Esophagus muscularis mucosa (tissue), 4 donors: ENCODE results near the gene LGSN. TPM values are rescaled to one million over a fixed set of nuclear protein-coding genes. Genes with fewer than 3 reads are reported as not detected.
A peak's percentile ranks its signal among the peaks of the same experiment; 100 is the strongest.
"Not testable (repeated sequence)": the region's sequence is repeated elsewhere in the genome, so short reads cannot be mapped to it uniquely, and the experiment has no call there.

ENCODE experiments used
- DNase-seq: peaks from one replicate; pipeline ENCODE4 v3.0.0-alpha.2; 2017; ENCODE audit errors: extremely low spot score
- H3K27ac ChIP-seq, 4 donors: fragments of 200-600 bp; sonication (generic); replicated peaks in 1 of 4; 1 replicate in 3 of 4; 2 replicates in 1 of 4; pipeline ENCODE4 v1.5.1; 2016 to 2019; ENCODE audit warnings: mild to moderate bottlenecking in 1 of 4
- H3K27me3 ChIP-seq, 4 donors: fragments of 200-600 bp; sonication (generic); one replicate each; pipeline versions ENCODE4 v1.5.1 to v1.6.0; 2016 to 2019
- H3K36me3 ChIP-seq, 4 donors: fragments of 200-600 bp; sonication (generic); one replicate each; pipeline ENCODE4 v1.5.1; 2016 to 2019
- H3K4me1 ChIP-seq, 4 donors: fragments of 200-600 bp; sonication (generic); one replicate each; pipeline ENCODE4 v1.5.1; 2016 to 2019
- H3K4me3 ChIP-seq, 4 donors: fragments of 200-600 bp; sonication (generic); 1 replicate in 2 of 4; 2 replicates in 2 of 4; pipeline ENCODE4 v1.5.1; 2016 to 2019; ENCODE audit warnings: mild to moderate bottlenecking in 4 of 4, moderate library complexity in 1 of 4
- H3K9me3 ChIP-seq, 4 donors: fragments of 200-600 bp; sonication (generic); 1 replicate in 3 of 4; 2 replicates in 1 of 4; pipeline ENCODE4 v1.5.1; 2016 to 2019
- CTCF ChIP-seq, 3 experiments: fragments of 200-600 bp in 2 of 3; fragments of 450-650 bp in 1 of 3; sonication (generic) in 2 of 3; IDR thresholded peaks; one replicate each; pipeline ENCODE4 v1.5.1; 2017 to 2019; ENCODE audit warnings: antibody characterized with exemption in 3 of 3, mild to moderate bottlenecking in 2 of 3, moderate library complexity in 1 of 3
- EP300 ChIP-seq: sonication (generic); formaldehyde crosslinking; IDR thresholded peaks from one replicate; pipeline ENCODE4 v1.6.1; 2017; ENCODE audit warnings: antibody characterized with exemption
- POLR2A ChIP-seq: fragments of 450-650 bp; IDR thresholded peaks from one replicate; pipeline ENCODE4 v1.6.1; 2017; ENCODE audit warnings: antibody characterized with exemption, moderate library complexity, mild to moderate bottlenecking, low read depth
- POLR2AphosphoS5 ChIP-seq, 2 donors: sonication (generic); formaldehyde crosslinking; IDR thresholded peaks; one replicate each; pipeline ENCODE4 v1.6.1; 2017; ENCODE audit warnings: antibody characterized with exemption in 2 of 2
- WGBS: methylation state at CpG from one replicate; pipeline ENCODE4 v1.1.5; 2018; 5-methylcytosine and 5-hydroxymethylcytosine counted together
- intact Hi-C: fragments of 100-400 bp; cut with DNase I; formaldehyde crosslinking; loops from one replicate; pipeline ENCODE4 v1.15.1; 2023
- total RNA-seq, 4 donors: library from RNA; depleted of rRNA; stranded (reverse); fragments of >200 nt; gene quantifications; one replicate each; pipeline versions ENCODE4 v1.1.0 to v1.2.1, GENCODE V29; 2016

Gene LGSN
- total RNA-seq, 4 donors from 2014 or later, result not detected

GRCh38 chr6:63278916-63279315 lies 40.9 kb downstream of the LGSN start:
- Histone ChIP-seq H3K36me3 (no peaks in the 10 kb centered on the region), H3K9me3 (no peaks in the 10 kb centered on the region), H3K27ac (no peak overlapping the region), H3K4me1 (no peaks in the 10 kb centered on the region), H3K27me3 (no peaks in the 10 kb centered on the region), H3K4me3 (no peak overlapping the region)
- DNase-seq, result no peak
- intact Hi-C loops, result no loop called here
- no peak for TF ChIP-seq POLR2A
- TF ChIP-seq EP300, result no peak

GRCh38 chr6:63275953-63276352 lies 43.8 kb downstream of the LGSN start:
- no peak for TF ChIP-seq CTCF (IDR thresholded peaks at IDR 0.05)
- TF ChIP-seq POLR2AphosphoS5 (IDR thresholded peaks at IDR 0.05), result no peak
- no peak for TF ChIP-seq EP300
- TF ChIP-seq POLR2A, result no peak
- H3K4me3 ChIP-seq, result no peak overlapping the region
- no peak for DNase-seq

GRCh38 chr6:63274795-63275430 lies 44.9 kb downstream of the LGSN start:
- intact Hi-C loops, H3K9me3 ChIP-seq, H3K4me3 ChIP-seq, H3K27me3 ChIP-seq, H3K27ac ChIP-seq, H3K36me3 ChIP-seq, DNase-seq, H3K4me1 ChIP-seq: not testable (repeated sequence)
- WGBS, result 96% methylated on average over 29 of the region's 35 CpGs

More at GRCh38 chr6:63275953-63276352, 43.8 kb downstream of the LGSN start:
- intact Hi-C loops, result no loop called here
- H3K4me1 ChIP-seq, result no peaks in the 10 kb centered on the region
- H3K27ac ChIP-seq, result no peak overlapping the region
- no peaks in the 10 kb centered on the region for H3K9me3 ChIP-seq
- WGBS, result 72% methylated on average over 1 of the region's 1 CpG
- no peaks in the 10 kb centered on the region for H3K36me3 ChIP-seq
- no peaks in the 10 kb centered on the region for H3K27me3 ChIP-seq

GRCh38 chr6:63272397-63272796 lies 47.4 kb downstream of the LGSN start:
- Histone ChIP-seq H3K36me3 (no peaks in the 10 kb centered on the region), H3K4me1 (no peaks in the 10 kb centered on the region), H3K9me3 (no peaks in the 10 kb centered on the region), H3K27ac (no peak overlapping the region), H3K27me3 (no peaks in the 10 kb centered on the region), H3K4me3 (no peak overlapping the region)
- TF ChIP-seq CTCF (IDR thresholded peaks at IDR 0.05) (peak in 1 of 3 experiments; percentile 15), POLR2AphosphoS5 (IDR thresholded peaks at IDR 0.05) (no peak)
- intact Hi-C loops, result no loop called here
- DNase-seq, result no peak
- 2% methylated on average over 1 of the region's 1 CpG for WGBS

GRCh38 chr6:63269470-63269869 lies 50.3 kb downstream of the LGSN start:
- H3K36me3 ChIP-seq, result no peaks in the 10 kb centered on the region
- TF ChIP-seq POLR2AphosphoS5 (IDR thresholded peaks at IDR 0.05) (no peak), EP300 (no peak), CTCF (IDR thresholded peaks at IDR 0.05) (no peak), POLR2A (no peak)
- no peaks in the 10 kb centered on the region for H3K4me1 ChIP-seq
- intact Hi-C loops, result no loop called here
- 57% methylated on average over 4 of the region's 4 CpGs for WGBS
- H3K9me3 ChIP-seq, result no peaks in the 10 kb centered on the region
- no peak for DNase-seq
- H3K27ac ChIP-seq, result no peak overlapping the region
- no peaks in the 10 kb centered on the region for H3K27me3 ChIP-seq
- no peak overlapping the region for H3K4me3 ChIP-seq

- TF ChIP-seq POLR2AphosphoS5 (IDR thresholded peaks at IDR 0.05) (no peak), EP300 (no peak), CTCF (IDR thresholded peaks at IDR 0.05) (no peak), POLR2A (no peak)
- no peak for DNase-seq
- Histone ChIP-seq H3K27me3 (no peaks in the 10 kb centered on the region), H3K9me3 (no peaks in the 10 kb centered on the region), H3K36me3 (no peaks in the 10 kb centered on the region), H3K4me3 (no peak overlapping the region), H3K4me1 (no peaks in the 10 kb centered on the region), H3K27ac (no peak overlapping the region)
- 70% methylated on average over 2 of the region's 2 CpGs for WGBS
- intact Hi-C loops, result no loop called here
These were observed 51.2 kb downstream of the LGSN start for GRCh38 chr6:63268574-63268973.
